ENCODE data around the gene SCNN1A. TPM values are rescaled to one million over a fixed set of nuclear protein-coding genes. Genes with fewer than 3 reads are reported as not detected.

SCNN1A gene
- total and polyA plus RNA-seq, 2 of the 13 experiments (the other 11 are each of a cell fraction or from before 2014, with no cell fraction given) = 1.5 to 14.6 TPM

GRCh38 chr12:6376079-6376869 is 911 bp upstream of the SCNN1A start (continued):
- peak; percentile 35 for TF ChIP-seq ZEB1 (IDR thresholded peaks at IDR 0.05; ENCODE audit: insufficient replicate concordance, low read depth)
- peak; percentile 42; the same call in 1 of the 2 replicates for TF ChIP-seq ZNF317 (CRISPR knock-in tag; IDR thresholded peaks at IDR 0.05)
- 0 out of 2 replicates have a peak, but pooled peaks have one; percentile 8 for TF ChIP-seq MIER3 (CRISPR knock-in tag; IDR thresholded peaks at IDR 0.05; ENCODE audit: borderline replicate concordance)
- TF ChIP-seq HDAC2 (CRISPR knock-in tag; IDR thresholded peaks at IDR 0.05) = peak; percentile 28
- TF ChIP-seq ZNF335 (CRISPR knock-in tag; IDR thresholded peaks at IDR 0.05) = 0 out of 2 replicates have a peak, but pooled peaks have one; percentile 36
- 0 out of 2 replicates have a peak, but pooled peaks have one; percentile 29 for TF ChIP-seq MTA1 (CRISPR knock-in tag; IDR thresholded peaks at IDR 0.05; ENCODE audit: borderline replicate concordance)
- peak; percentile 27; the same call in 1 of the 2 replicates for TF ChIP-seq ZNF619 (CRISPR knock-in tag; IDR thresholded peaks at IDR 0.05)
- TF ChIP-seq YEATS4 (CRISPR knock-in tag; IDR thresholded peaks at IDR 0.05; ENCODE audit: borderline replicate concordance) = peak; percentile 50
- 0 out of 2 replicates have a peak, but pooled peaks have one; percentile 8 for TF ChIP-seq ELF1 (CRISPR knock-in tag; IDR thresholded peaks at IDR 0.05)
- no peak for TF ChIP-seq JUND (CRISPR knock-in tag; IDR thresholded peaks at IDR 0.05)
- TF ChIP-seq ZSCAN29 (CRISPR knock-in tag; conservative IDR thresholded peaks at IDR 0.05) = peak; percentile 59; the same call in 1 of the 2 replicates
- TF ChIP-seq ZNF430 (CRISPR knock-in tag; IDR thresholded peaks at IDR 0.05) = peak; percentile 80; the same call in 1 of the 2 replicates
- no peak for TF ChIP-seq GLMP (CRISPR knock-in tag; IDR thresholded peaks at IDR 0.05; ENCODE audit: borderline replicate concordance)
- TF ChIP-seq SMC3 (IDR thresholded peaks at IDR 0.05; ENCODE audit: low read length) = peak; percentile 19; the same call in 1 of the 2 replicates
- peak; percentile 13; the same call in 1 of the 2 replicates for TF ChIP-seq PAXIP1 (CRISPR knock-in tag; conservative IDR thresholded peaks at IDR 0.05)
- TF ChIP-seq ZFP37 (CRISPR knock-in tag; IDR thresholded peaks at IDR 0.05; ENCODE audit: borderline replicate concordance) = 0 out of 2 replicates have a peak, but pooled peaks have one; percentile 11
- peak; percentile 94 for TF ChIP-seq ZNF687 (CRISPR knock-in tag; IDR thresholded peaks at IDR 0.05)
- no peak for TF ChIP-seq EZH2 (conservative IDR thresholded peaks at IDR 0.05; ENCODE audit: low read depth, low read length)
- TF ChIP-seq MED1 (CRISPR knock-in tag; IDR thresholded peaks at IDR 0.05) = peak; percentile 8; the same call in 1 of the 2 replicates
- TF ChIP-seq STAG1 (CRISPR knock-in tag; IDR thresholded peaks at IDR 0.05) = peak; percentile 32
- no peak for TF ChIP-seq ARNT2 (CRISPR knock-in tag; IDR thresholded peaks at IDR 0.05; ENCODE audit: low read depth)

All from HepG2 (cell line).